Activated T-helper 17 cell treated with anti-CD3 and anti-CD28 coated beads, Interleukin-2, amount 50 U/mL, for 72 hours (primary cell): ENCODE measurements around the gene ATRN. TPM values are rescaled to one million over a fixed set of nuclear protein-coding genes. Genes with fewer than 3 reads are reported as not detected.

Experiments
- ATAC-seq: fragments of 150-1000 bp; cut with Tn5 transposase; replicated peaks from 2 replicates; pipeline ENCODE4 v1.10.0; 2021; ENCODE audit warnings: mild to moderate bottlenecking, moderate library complexity
- H3K27ac Mint-ChIP-seq: one replicate; pipeline ENCODE4 v1.8.0; 2022; ENCODE audit warnings: mixed read lengths
- H3K27me3 Mint-ChIP-seq: one replicate; pipeline ENCODE4 v1.8.0; 2022; ENCODE audit warnings: mixed read lengths
- H3K36me3 Mint-ChIP-seq: one replicate; pipeline ENCODE4 v1.8.0; 2022; ENCODE audit warnings: low read depth, mild to moderate bottlenecking, mixed read lengths
- H3K4me1 Mint-ChIP-seq: one replicate; pipeline ENCODE4 v1.8.0; 2022; ENCODE audit warnings: mixed read lengths
- H3K4me3 Mint-ChIP-seq: one replicate; pipeline ENCODE4 v1.8.0; 2022; ENCODE audit warnings: mild to moderate bottlenecking, mixed read lengths
- H3K9me3 Mint-ChIP-seq: one replicate; pipeline ENCODE4 v1.8.0; 2022; ENCODE audit warnings: mixed read lengths
- total RNA-seq, 2 donors: library from RNA; stranded (reverse); gene quantifications; one replicate each; pipeline ENCODE4 v1.2.3, GENCODE V29; 2022

The ATRN gene
- total RNA-seq, 2 donors from 2014 or later, result 8.5 to 10.8 TPM

- Mint-ChIP-seq H3K9me3 (no peaks in the 10 kb centered on the region), H3K4me1 (peaks cover 12% of the 10 kb centered on the region), H3K4me3 (no peak overlapping the region), H3K36me3 (no peaks in the 10 kb centered on the region), H3K27me3 (peaks cover 24% of the 10 kb centered on the region), H3K27ac (no peak overlapping the region)
- no peak for ATAC-seq
Observed at GRCh38 chr20:3669710-3670367, 199.0 kb downstream of the ATRN start.

GRCh38 chr20:3670511-3670910 lies 199.7 kb downstream of the ATRN start:
- Mint-ChIP-seq H3K4me1 (peaks cover 12% of the 10 kb centered on the region), H3K27ac (no peak overlapping the region), H3K4me3 (no peak overlapping the region), H3K27me3 (peaks cover 30% of the 10 kb centered on the region), H3K9me3 (no peaks in the 10 kb centered on the region), H3K36me3 (no peaks in the 10 kb centered on the region)
- no peak for ATAC-seq

GRCh38 chr20:3670945-3671344 lies 200.1 kb downstream of the ATRN start:
- Mint-ChIP-seq H3K9me3 (no peaks in the 10 kb centered on the region), H3K27ac (no peak overlapping the region), H3K27me3 (peaks cover 33% of the 10 kb centered on the region), H3K4me3 (no peak overlapping the region), H3K36me3 (no peaks in the 10 kb centered on the region), H3K4me1 (peaks cover 9% of the 10 kb centered on the region)
- no peak for ATAC-seq

- ATAC-seq, result no peak
- no peaks in the 10 kb centered on the region for H3K9me3 Mint-ChIP-seq
- peaks cover 9% of the 10 kb centered on the region for H3K4me1 Mint-ChIP-seq
- H3K36me3 Mint-ChIP-seq, result no peaks in the 10 kb centered on the region
- H3K4me3 Mint-ChIP-seq, result no peak overlapping the region
- no peak overlapping the region for H3K27ac Mint-ChIP-seq
- H3K27me3 Mint-ChIP-seq, result peaks cover 38% of the 10 kb centered on the region
Observed at GRCh38 chr20:3671986-3672546, 201.2 kb downstream of the ATRN start.

GRCh38 chr20:3672547-3673171 lies 201.8 kb downstream of the ATRN start:
- ATAC-seq, result no peak
- no peaks in the 10 kb centered on the region for H3K36me3 Mint-ChIP-seq
- no peak overlapping the region for H3K27ac Mint-ChIP-seq
- H3K4me1 Mint-ChIP-seq, result peaks cover 6% of the 10 kb centered on the region
- peaks cover 38% of the 10 kb centered on the region for H3K27me3 Mint-ChIP-seq
- no peaks in the 10 kb centered on the region for H3K9me3 Mint-ChIP-seq
- no peak overlapping the region for H3K4me3 Mint-ChIP-seq

GRCh38 chr20:3673221-3674070 lies 202.6 kb downstream of the ATRN start:
- H3K9me3 Mint-ChIP-seq, result no peaks in the 10 kb centered on the region
- ATAC-seq, result no peak
- H3K4me1 Mint-ChIP-seq, result peaks cover 6% of the 10 kb centered on the region
- peaks cover 38% of the 10 kb centered on the region for H3K27me3 Mint-ChIP-seq
- no peak overlapping the region for H3K4me3 Mint-ChIP-seq
- no peak overlapping the region for H3K27ac Mint-ChIP-seq
- H3K36me3 Mint-ChIP-seq, result no peaks in the 10 kb centered on the region

- no peak overlapping the region for H3K4me3 Mint-ChIP-seq
- peaks cover 42% of the 10 kb centered on the region for H3K27me3 Mint-ChIP-seq
- H3K27ac Mint-ChIP-seq, result no peak overlapping the region
- no peaks in the 10 kb centered on the region for H3K9me3 Mint-ChIP-seq
- ATAC-seq, result no peak
- peaks cover 6% of the 10 kb centered on the region for H3K4me1 Mint-ChIP-seq
- H3K36me3 Mint-ChIP-seq, result no peaks in the 10 kb centered on the region
Observed at GRCh38 chr20:3674447-3674846, 203.6 kb downstream of the ATRN start.

- H3K27ac Mint-ChIP-seq, result no peak overlapping the region
- peaks cover 42% of the 10 kb centered on the region for H3K27me3 Mint-ChIP-seq
- ATAC-seq, result no peak
- H3K9me3 Mint-ChIP-seq, result no peaks in the 10 kb centered on the region
- no peak overlapping the region for H3K4me3 Mint-ChIP-seq
- H3K4me1 Mint-ChIP-seq, result peaks cover 6% of the 10 kb centered on the region
- no peaks in the 10 kb centered on the region for H3K36me3 Mint-ChIP-seq
Observed at GRCh38 chr20:3674995-3675900, 204.4 kb downstream of the ATRN start.

- Mint-ChIP-seq H3K36me3 (no peaks in the 10 kb centered on the region), H3K4me1 (peaks cover 9% of the 10 kb centered on the region), H3K27ac (no peak overlapping the region), H3K9me3 (no peaks in the 10 kb centered on the region), H3K4me3 (no peak overlapping the region), H3K27me3 (peaks cover 47% of the 10 kb centered on the region)
- ATAC-seq, result no peak
Observed at GRCh38 chr20:3677733-3678132, 206.9 kb downstream of the ATRN start.

GRCh38 chr20:3678198-3678597 lies 207.4 kb downstream of the ATRN start:
- Mint-ChIP-seq H3K36me3 (no peaks in the 10 kb centered on the region), H3K27ac (no peak overlapping the region), H3K27me3 (peaks cover 46% of the 10 kb centered on the region), H3K4me3 (no peak overlapping the region), H3K4me1 (peaks cover 9% of the 10 kb centered on the region), H3K9me3 (no peaks in the 10 kb centered on the region)
- no peak for ATAC-seq

GRCh38 chr20:3678856-3679720 lies 208.3 kb downstream of the ATRN start:
- H3K4me3 Mint-ChIP-seq, result no peak overlapping the region
- no peak for ATAC-seq
- no peaks in the 10 kb centered on the region for H3K36me3 Mint-ChIP-seq
- H3K27ac Mint-ChIP-seq, result no peak overlapping the region
- peaks cover 48% of the 10 kb centered on the region for H3K27me3 Mint-ChIP-seq
- H3K4me1 Mint-ChIP-seq, result peaks cover 9% of the 10 kb centered on the region
- no peaks in the 10 kb centered on the region for H3K9me3 Mint-ChIP-seq

- ATAC-seq, result no peak
- H3K4me1 Mint-ChIP-seq, result peaks cover 9% of the 10 kb centered on the region
- peaks cover 45% of the 10 kb centered on the region for H3K27me3 Mint-ChIP-seq
- H3K4me3 Mint-ChIP-seq, result no peak overlapping the region
- no peaks in the 10 kb centered on the region for H3K9me3 Mint-ChIP-seq
- H3K27ac Mint-ChIP-seq, result no peak overlapping the region
- no peaks in the 10 kb centered on the region for H3K36me3 Mint-ChIP-seq
Observed at GRCh38 chr20:3679749-3680700, 209.2 kb downstream of the ATRN start.
